SH-SY5Y (cell line): ENCODE measurements around the gene SPTSSA.

Experiments used
- GATA2 ChIP-seq: IDR thresholded peaks from 2 replicates; pipeline ENCODE4 v1.6.1; 2011; ENCODE audit warnings: mild to moderate bottlenecking, low read depth, low read length
- GATA3 ChIP-seq: IDR thresholded peaks from 2 replicates; pipeline ENCODE4 v1.6.1; 2011; ENCODE audit warnings: low read depth, mild to moderate bottlenecking, low read length, moderate library complexity

The SPTSSA gene

GRCh38 chr14:34462132-34462893, at the start of gene SPTSSA:
TSS of gene SPTSSA (minus strand) at chr14:34462240. CDS start at chr14:34462207, 33 bp downstream.
- TF ChIP-seq GATA2 = no peak
- no peak for TF ChIP-seq GATA3

GRCh38 chr14:34507884-34508283, 45.8 kb upstream of the SPTSSA start:
- no peak for TF ChIP-seq GATA2
- TF ChIP-seq GATA3 = no peak

GRCh38 chr14:34507459-34507858, 45.4 kb upstream of the SPTSSA start:
- TF ChIP-seq GATA3 (no peak), GATA2 (no peak)

- TF ChIP-seq GATA3 (no peak), GATA2 (no peak)
Observed at GRCh38 chr14:34502545-34503225, 40.6 kb upstream of the SPTSSA start.

DNA sequence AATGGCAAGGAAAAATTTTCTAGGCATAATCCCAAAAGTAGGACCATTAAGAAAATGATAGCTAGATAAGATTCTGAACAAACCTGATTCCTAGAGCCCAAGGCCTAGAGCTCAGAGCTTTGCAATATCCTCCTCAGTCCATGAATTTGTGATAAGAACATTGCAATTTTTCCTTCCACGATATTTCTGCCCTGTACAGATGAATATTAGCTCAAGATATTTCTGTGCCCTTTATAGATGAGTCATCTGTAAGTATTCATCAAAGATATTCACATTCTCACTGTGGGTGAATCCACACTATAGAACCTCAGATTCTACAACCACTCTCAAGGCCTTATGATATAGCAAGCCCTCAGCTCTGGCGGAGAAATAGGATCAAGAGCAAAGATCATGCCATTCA, 40.0 kb upstream of the SPTSSA start:
- TF ChIP-seq GATA2 = no peak
- no peak for TF ChIP-seq GATA3

DNA sequence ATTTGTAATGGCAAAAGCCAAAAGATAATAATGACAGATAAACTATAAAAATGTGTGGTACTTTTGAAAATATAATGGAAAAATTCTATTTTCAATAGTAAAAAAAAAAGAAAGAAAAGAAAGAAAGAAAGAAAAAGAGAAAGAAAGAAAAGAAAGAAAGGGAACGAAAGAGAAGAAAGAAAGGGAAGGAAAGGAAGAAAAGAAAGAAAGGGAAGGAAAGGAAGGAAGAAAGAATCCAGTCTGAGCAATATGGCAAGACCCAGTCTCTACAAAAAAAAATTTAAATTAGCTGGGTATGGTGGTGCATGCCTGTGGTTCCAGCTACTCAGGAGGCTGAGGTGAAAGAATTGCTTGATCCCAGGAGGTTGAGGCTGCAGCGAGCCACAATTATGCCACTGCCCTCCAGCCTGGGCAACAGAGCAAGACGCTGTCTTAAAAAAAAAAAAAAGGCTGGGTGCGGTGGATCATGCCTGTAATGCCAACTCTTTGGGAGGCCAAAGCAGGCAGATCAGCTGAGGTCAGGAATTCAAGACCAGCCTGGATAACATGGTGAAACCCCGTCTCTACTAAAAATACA, 39.1 kb upstream of the SPTSSA start:
- no peak for TF ChIP-seq GATA3
- no peak for TF ChIP-seq GATA2

DNA sequence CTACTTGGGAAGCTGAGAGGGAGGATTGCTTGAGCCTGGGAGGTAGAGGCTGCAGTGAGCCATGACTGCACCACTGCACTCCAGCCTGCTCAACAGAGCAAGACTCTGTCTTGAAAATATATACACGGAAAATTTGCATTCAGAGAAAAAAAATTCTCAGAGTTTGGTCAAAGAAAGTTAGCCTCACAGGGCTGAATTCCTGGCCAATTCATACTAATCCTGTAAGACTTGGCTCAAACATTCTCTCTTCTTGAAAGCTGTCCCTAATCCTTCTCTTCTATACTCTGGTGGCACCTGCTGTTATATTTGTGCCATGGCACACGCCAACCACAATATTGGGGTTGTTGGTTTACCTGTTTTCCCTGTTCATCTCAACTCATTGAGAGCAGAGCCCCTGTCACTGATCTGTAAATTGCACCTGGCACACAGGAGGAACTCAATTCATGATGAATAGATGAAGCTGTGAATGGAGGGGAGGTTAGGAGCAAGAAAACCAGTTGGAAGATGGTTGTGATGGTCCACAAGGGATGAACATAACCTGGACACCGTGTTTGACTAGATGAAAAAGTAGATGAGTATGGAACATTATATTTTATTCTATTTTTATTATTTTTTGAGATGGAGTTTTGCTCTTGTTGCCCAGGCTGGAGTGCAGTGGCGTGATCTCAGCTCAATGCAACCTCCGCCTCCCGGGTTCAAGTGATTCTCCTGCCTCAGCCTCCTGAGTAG, 36.8 kb upstream of the SPTSSA start:
- no peak for TF ChIP-seq GATA2

- TF ChIP-seq GATA2 = no peak
- TF ChIP-seq GATA3 = no peak
Observed at GRCh38 chr14:34496679-34497513, 34.9 kb upstream of the SPTSSA start.

DNA sequence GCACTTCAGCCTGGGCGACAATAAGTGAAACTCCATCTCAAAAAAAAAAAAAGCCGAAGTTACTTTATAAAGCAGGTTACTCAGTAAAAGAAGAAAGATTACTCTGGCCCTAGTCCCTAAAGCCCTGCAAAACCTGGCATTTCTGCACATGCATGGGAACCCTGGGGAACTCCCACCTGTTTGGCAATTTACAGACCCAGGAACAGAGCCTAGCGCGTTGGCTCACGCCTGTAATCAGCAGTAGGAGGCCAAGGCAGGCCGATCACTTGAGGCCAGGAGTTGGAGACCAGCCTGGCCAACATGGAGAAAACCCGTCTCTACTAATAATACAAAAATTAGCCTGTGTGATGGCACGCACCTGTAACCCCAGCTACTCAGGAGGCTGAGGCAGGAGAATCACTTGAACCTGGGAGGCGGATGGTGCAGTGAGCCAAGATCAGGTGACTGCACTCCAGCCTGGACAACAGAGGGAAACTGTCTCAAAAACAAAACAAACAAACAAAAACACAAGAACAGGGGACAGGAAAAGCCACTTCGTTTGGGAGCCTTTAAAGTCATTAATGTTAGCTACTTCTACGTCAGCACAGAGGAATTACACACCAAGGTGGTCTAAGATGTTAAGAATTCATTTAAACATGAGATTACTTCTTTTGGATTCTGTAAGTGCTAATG, 34.1 kb upstream of the SPTSSA start:
- no peak for TF ChIP-seq GATA2
- no peak for TF ChIP-seq GATA3

DNA sequence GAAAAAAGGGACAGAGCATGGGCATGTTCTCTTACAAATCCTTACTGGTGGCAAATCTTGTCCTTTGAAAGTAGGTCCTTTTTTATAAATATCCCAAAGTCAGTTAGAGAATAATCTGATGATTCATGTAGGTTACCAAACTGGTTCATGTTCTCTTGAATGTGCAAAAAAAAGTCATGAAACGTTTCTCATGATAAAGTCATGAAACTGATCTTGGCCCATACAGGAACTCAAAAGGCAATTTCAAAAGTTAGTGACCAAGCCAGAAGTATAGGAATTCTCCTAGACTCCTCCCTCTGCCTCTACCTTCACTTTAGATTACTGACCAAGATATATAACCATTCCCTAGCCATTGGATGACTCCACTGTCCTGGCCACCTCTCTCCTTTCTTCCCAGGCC, 27.3 kb upstream of the SPTSSA start:
- TF ChIP-seq GATA2 (no peak), GATA3 (no peak)

DNA sequence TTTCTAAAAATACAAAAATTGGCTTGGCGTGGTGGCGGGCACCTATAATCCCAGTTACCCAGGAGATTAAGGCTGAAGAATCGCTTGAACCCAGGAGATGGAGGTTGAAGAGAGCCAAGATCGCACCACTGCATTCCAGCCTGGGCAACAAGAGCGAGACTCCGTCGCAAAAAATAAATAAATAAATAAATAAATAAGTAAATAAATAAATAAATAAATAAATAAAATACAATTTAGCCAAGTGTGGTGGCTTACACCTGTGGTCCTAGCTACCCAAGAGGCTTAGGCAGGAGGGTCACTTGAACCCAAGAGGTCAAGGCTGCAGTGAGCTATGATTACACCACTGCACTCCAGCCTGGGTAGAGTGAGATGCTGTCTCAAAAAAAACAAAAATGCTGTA, 26.5 kb upstream of the SPTSSA start:
- TF ChIP-seq GATA3 (no peak), GATA2 (no peak)

DNA sequence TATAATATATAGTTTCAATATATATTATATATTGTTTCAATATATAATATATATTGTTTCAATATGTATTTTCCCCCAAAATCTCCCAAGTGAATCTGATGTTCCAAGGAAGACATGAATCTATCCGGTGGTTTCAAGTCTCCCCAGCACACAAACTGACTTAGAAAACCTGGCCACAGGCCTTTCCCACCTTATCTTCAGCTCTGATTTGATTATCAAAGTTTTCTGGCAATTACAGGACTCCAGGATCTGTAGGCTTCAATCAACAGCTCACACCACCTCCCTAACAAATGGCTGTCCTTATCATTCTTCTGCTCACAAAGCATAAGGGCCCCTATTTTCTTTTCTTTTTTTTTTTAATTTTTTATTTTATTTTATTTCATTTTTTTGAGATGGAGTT, 22.7 kb upstream of the SPTSSA start:
- TF ChIP-seq GATA2 (peak; percentile 49), GATA3 (no peak)

DNA sequence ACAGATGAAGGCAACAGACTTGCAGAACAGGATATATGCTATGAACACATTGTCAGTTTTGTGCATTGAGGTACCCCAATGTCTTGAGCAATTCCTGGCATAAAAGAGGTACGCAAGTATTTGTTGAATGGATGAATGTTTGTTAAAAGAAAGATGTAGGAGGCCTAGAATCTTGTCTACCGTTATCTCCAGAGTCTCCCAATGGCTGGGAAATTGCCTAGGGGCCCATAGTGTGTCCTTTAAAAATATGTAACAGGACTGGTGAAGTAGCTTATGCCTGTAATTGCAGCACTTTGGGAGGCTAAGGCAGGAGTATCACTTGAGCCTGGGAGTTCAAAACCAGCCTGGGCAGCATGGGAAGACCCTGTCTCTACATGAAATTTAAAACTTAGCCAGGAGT, 20.4 kb upstream of the SPTSSA start:
- no peak for TF ChIP-seq GATA2
- no peak for TF ChIP-seq GATA3
